HepG2 (cell line): ENCODE data around the gene POMT1. TPM values are rescaled to one million over a fixed set of nuclear protein-coding genes. Genes with fewer than 3 reads are reported as not detected.

Experiments
- EZH2 ChIP-seq: conservative IDR thresholded peaks from 2 replicates; pipeline ENCODE4 v1.6.1; 2012; ENCODE audit warnings: mild to moderate bottlenecking, low read depth, low read length, moderate library complexity
- FIP1L1 ChIP-seq: fragments of 200-400 bp; formaldehyde crosslinking; IDR thresholded peaks from 2 replicates; pipeline ENCODE4 v1.6.1; 2018; ENCODE audit warnings: low read depth, mild to moderate bottlenecking, low read length, moderate library complexity, borderline replicate concordance; ENCODE audit not compliant: insufficient read depth
- HIVEP1 ChIP-seq: sonication (generic); formaldehyde crosslinking; IDR thresholded peaks from 2 replicates; pipeline ENCODE4 v1.4.0; 2020; ENCODE audit warnings: mild to moderate bottlenecking, missing genetic modification reagents
- KDM3A ChIP-seq: IDR thresholded peaks from 2 replicates; pipeline ENCODE4 v1.6.1; 2018; ENCODE audit warnings: low read depth, missing compliant biosample characterization
- MIXL1 ChIP-seq: IDR thresholded peaks from 2 replicates; pipeline ENCODE4 v1.6.1; 2016
- PHF5A ChIP-seq: IDR thresholded peaks from one replicate; pipeline ENCODE4 v1.6.1; 2018; ENCODE audit warnings: low read depth, missing genetic modification reagents; ENCODE audit not compliant: unreplicated experiment
- SNRNP70 ChIP-seq: fragments of 200-400 bp; formaldehyde crosslinking; IDR thresholded peaks from 2 replicates; pipeline ENCODE4 v1.6.1; 2017; ENCODE audit warnings: mild to moderate bottlenecking, low read depth, low read length, moderate library complexity
- ZNF234 ChIP-seq: sonication (generic); formaldehyde crosslinking; conservative IDR thresholded peaks from 2 replicates; pipeline ENCODE4 v1.5.1; 2020; ENCODE audit warnings: mild to moderate bottlenecking, missing genetic modification reagents
- ZNF598 ChIP-seq: sonication (generic); formaldehyde crosslinking; IDR thresholded peaks from 2 replicates; pipeline ENCODE4 v1.5.1; 2020; ENCODE audit warnings: mild to moderate bottlenecking, missing genetic modification reagents, borderline replicate concordance
- ZSCAN31 ChIP-seq: sonication (generic); formaldehyde crosslinking; IDR thresholded peaks from 2 replicates; pipeline ENCODE4 v1.5.0; 2020; ENCODE audit warnings: low read depth, mild to moderate bottlenecking, missing genetic modification reagents
- polyA plus RNA-seq, 8 experiments: library from polyadenylated mRNA; depleted of rRNA in 3 of 8; stranded (reverse) in 7 of 8; unstranded in 1 of 8; fragments of >200 nt; fragmentation: Illumina TruSeq in 4 of 8; extraction: Trizol in 4 of 8; gene quantifications; 2 replicates each; pipeline versions ENCODE4 v1.2.1 to v1.2.3, GENCODE V29; 2011 to 2016; ENCODE audit warnings: low read depth in 4 of 8, missing spikeins in 1 of 8, mixed read lengths in 1 of 8; ENCODE audit not compliant: insufficient read depth in 1 of 8
- total RNA-seq, 5 experiments: library from RNA; depleted of rRNA; stranded (reverse); fragments of >200 nt; fragmentation: Illumina TruSeq; extraction: Trizol; gene quantifications; 2 replicates each; pipeline ENCODE4 v1.2.3, GENCODE V29; 2016; ENCODE audit warnings: low read depth in 1 of 5
- TF ChIP-seq, protein P1 (sequence below): sonication (generic); formaldehyde crosslinking; IDR thresholded peaks from 2 replicates; pipeline ENCODE4 v1.5.1; 2020; ENCODE audit warnings: mild to moderate bottlenecking, missing genetic modification reagents, borderline replicate concordance
- TF ChIP-seq, protein P2 (sequence below): IDR thresholded peaks from 2 replicates; pipeline ENCODE4 v1.6.1; 2012; ENCODE audit warnings: low read length, improper control_type of control experiment
- TF ChIP-seq, protein P3 (sequence below): IDR thresholded peaks from 2 replicates; pipeline ENCODE4 v1.6.1; 2018; ENCODE audit warnings: missing genetic modification reagents
- TF ChIP-seq, protein P4 (sequence below): IDR thresholded peaks from 2 replicates; pipeline ENCODE4 v1.6.1; 2016; ENCODE audit warnings: missing compliant biosample characterization, missing genetic modification reagents, borderline replicate concordance
- TF ChIP-seq, protein P5 (sequence below): sonication (generic); formaldehyde crosslinking; IDR thresholded peaks from 2 replicates; pipeline ENCODE4 v1.4.0; 2020; ENCODE audit warnings: missing genetic modification reagents

The POMT1 gene
- total and polyA plus RNA-seq, 2 of the 13 experiments (the other 11 are each of a cell fraction or from before 2014, with no cell fraction given): 21.6 to 22.7 TPM

DNA sequence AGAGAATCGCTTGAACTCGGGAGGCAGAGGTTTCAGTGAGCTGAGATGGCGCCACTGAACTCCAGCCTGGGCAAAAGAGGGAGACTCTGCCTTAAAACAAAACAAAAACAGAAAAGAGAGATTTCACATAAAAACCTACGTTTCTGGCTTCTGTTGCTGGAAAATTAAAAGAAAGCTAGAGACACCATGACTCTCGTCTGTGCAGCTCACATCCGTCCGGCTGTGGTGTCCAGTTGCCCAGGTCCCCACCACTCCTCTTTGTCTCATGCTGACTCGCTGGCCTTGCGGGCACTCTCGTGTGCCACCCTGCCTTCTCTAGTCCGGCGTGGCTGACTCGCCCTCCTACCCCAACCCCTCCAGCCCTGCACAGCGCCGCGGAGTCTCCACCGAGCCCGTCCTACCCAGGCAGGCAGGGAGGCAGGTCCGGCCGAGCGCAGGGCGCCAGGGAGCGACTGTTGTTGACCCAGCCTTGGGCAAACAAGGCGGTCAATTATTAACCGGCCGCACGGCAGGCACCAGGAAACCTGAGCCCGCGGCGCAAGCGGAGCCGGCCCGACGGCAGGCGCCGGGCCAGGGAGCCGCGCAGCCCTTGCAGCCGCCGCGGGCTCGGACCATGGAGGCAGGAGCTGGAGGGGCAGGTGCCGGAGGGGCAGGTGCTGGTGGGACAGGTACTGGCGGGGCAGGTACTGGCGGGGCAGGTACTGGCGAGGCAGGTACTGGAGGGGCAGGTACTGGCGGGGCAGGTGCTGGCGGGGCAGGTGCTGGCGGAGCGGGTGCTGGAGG is 42.5 kb downstream of the POMT1 start, which contains the start of gene PRRT1B (continued):
- TF ChIP-seq, protein P1, sequence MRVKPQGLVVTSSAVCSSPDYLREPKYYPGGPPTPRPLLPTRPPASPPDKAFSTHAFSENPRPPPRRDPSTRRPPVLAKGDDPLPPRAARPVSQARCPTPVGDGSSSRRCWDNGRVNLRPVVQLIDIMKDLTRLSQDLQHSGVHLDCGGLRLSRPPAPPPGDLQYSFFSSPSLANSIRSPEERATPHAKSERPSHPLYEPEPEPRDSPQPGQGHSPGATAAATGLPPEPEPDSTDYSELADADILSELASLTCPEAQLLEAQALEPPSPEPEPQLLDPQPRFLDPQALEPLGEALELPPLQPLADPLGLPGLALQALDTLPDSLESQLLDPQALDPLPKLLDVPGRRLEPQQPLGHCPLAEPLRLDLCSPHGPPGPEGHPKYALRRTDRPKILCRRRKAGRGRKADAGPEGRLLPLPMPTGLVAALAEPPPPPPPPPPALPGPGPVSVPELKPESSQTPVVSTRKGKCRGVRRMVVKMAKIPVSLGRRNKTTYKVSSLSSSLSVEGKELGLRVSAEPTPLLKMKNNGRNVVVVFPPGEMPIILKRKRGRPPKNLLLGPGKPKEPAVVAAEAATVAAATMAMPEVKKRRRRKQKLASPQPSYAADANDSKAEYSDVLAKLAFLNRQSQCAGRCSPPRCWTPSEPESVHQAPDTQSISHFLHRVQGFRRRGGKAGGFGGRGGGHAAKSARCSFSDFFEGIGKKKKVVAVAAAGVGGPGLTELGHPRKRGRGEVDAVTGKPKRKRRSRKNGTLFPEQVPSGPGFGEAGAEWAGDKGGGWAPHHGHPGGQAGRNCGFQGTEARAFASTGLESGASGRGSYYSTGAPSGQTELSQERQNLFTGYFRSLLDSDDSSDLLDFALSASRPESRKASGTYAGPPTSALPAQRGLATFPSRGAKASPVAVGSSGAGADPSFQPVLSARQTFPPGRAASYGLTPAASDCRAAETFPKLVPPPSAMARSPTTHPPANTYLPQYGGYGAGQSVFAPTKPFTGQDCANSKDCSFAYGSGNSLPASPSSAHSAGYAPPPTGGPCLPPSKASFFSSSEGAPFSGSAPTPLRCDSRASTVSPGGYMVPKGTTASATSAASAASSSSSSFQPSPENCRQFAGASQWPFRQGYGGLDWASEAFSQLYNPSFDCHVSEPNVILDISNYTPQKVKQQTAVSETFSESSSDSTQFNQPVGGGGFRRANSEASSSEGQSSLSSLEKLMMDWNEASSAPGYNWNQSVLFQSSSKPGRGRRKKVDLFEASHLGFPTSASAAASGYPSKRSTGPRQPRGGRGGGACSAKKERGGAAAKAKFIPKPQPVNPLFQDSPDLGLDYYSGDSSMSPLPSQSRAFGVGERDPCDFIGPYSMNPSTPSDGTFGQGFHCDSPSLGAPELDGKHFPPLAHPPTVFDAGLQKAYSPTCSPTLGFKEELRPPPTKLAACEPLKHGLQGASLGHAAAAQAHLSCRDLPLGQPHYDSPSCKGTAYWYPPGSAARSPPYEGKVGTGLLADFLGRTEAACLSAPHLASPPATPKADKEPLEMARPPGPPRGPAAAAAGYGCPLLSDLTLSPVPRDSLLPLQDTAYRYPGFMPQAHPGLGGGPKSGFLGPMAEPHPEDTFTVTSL (CRISPR knock-in tag): peak; percentile 55; the same call in 1 of the 2 replicates
- no peak for TF ChIP-seq ZSCAN31
- TF ChIP-seq EZH2: no peak
- no peak for TF ChIP-seq PHF5A (CRISPR knock-in tag)
- TF ChIP-seq, protein P2, sequence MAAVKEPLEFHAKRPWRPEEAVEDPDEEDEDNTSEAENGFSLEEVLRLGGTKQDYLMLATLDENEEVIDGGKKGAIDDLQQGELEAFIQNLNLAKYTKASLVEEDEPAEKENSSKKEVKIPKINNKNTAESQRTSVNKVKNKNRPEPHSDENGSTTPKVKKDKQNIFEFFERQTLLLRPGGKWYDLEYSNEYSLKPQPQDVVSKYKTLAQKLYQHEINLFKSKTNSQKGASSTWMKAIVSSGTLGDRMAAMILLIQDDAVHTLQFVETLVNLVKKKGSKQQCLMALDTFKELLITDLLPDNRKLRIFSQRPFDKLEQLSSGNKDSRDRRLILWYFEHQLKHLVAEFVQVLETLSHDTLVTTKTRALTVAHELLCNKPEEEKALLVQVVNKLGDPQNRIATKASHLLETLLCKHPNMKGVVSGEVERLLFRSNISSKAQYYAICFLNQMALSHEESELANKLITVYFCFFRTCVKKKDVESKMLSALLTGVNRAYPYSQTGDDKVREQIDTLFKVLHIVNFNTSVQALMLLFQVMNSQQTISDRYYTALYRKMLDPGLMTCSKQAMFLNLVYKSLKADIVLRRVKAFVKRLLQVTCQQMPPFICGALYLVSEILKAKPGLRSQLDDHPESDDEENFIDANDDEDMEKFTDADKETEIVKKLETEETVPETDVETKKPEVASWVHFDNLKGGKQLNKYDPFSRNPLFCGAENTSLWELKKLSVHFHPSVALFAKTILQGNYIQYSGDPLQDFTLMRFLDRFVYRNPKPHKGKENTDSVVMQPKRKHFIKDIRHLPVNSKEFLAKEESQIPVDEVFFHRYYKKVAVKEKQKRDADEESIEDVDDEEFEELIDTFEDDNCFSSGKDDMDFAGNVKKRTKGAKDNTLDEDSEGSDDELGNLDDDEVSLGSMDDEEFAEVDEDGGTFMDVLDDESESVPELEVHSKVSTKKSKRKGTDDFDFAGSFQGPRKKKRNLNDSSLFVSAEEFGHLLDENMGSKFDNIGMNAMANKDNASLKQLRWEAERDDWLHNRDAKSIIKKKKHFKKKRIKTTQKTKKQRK: no peak
- peak; percentile 72 for TF ChIP-seq MIXL1 (CRISPR knock-in tag)
- TF ChIP-seq KDM3A: peak; percentile 90
- TF ChIP-seq FIP1L1: no peak
- TF ChIP-seq ZNF234: no peak
- TF ChIP-seq, protein P3, sequence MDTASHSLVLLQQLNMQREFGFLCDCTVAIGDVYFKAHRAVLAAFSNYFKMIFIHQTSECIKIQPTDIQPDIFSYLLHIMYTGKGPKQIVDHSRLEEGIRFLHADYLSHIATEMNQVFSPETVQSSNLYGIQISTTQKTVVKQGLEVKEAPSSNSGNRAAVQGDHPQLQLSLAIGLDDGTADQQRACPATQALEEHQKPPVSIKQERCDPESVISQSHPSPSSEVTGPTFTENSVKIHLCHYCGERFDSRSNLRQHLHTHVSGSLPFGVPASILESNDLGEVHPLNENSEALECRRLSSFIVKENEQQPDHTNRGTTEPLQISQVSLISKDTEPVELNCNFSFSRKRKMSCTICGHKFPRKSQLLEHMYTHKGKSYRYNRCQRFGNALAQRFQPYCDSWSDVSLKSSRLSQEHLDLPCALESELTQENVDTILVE: no peak
- TF ChIP-seq, protein P4, sequence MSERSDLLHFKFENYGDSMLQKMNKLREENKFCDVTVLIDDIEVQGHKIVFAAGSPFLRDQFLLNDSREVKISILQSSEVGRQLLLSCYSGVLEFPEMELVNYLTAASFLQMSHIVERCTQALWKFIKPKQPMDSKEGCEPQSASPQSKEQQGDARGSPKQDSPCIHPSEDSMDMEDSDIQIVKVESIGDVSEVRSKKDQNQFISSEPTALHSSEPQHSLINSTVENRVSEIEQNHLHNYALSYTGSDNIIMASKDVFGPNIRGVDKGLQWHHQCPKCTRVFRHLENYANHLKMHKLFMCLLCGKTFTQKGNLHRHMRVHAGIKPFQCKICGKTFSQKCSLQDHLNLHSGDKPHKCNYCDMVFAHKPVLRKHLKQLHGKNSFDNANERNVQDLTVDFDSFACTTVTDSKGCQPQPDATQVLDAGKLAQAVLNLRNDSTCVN (CRISPR knock-in tag): no peak
- TF ChIP-seq ZNF598 (CRISPR knock-in tag): peak; percentile 31; the same call in 1 of the 2 replicates
- TF ChIP-seq HIVEP1 (CRISPR knock-in tag): no peak
- TF ChIP-seq, protein P5, sequence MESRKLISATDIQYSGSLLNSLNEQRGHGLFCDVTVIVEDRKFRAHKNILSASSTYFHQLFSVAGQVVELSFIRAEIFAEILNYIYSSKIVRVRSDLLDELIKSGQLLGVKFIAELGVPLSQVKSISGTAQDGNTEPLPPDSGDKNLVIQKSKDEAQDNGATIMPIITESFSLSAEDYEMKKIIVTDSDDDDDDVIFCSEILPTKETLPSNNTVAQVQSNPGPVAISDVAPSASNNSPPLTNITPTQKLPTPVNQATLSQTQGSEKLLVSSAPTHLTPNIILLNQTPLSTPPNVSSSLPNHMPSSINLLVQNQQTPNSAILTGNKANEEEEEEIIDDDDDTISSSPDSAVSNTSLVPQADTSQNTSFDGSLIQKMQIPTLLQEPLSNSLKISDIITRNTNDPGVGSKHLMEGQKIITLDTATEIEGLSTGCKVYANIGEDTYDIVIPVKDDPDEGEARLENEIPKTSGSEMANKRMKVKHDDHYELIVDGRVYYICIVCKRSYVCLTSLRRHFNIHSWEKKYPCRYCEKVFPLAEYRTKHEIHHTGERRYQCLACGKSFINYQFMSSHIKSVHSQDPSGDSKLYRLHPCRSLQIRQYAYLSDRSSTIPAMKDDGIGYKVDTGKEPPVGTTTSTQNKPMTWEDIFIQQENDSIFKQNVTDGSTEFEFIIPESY: no peak
- no peak for TF ChIP-seq SNRNP70
